SK-N-SH treated with all-trans-retinoic acid at 6 μM for 48 hours (cell line): Measurements from ENCODE around the gene MCHR2.

Experiments used
- ATAC-seq: fragments of 200-7000 bp; cut with Tn5 transposase; 3 replicates; pipeline ENCODE4 v1.9.1; 2020; ENCODE audit warnings: mild to moderate bottlenecking, moderate library complexity
- ARNTL ChIP-seq: fragments of 450-650 bp; formaldehyde crosslinking; IDR thresholded peaks from 2 replicates; pipeline ENCODE4 v1.5.0; 2020; ENCODE audit warnings: low read depth, mild to moderate bottlenecking, moderate library complexity, borderline replicate concordance
- BACH2 ChIP-seq: fragments of 250-450 bp; sonication (Bioruptor Pico); IDR thresholded peaks from 2 replicates; pipeline ENCODE4 v1.9.0; 2021; ENCODE audit warnings: mild to moderate bottlenecking, borderline replicate concordance
- CREB5 ChIP-seq: fragments of 250-450 bp; sonication (Bioruptor Pico); IDR thresholded peaks from 2 replicates; pipeline ENCODE4 v1.5.1; 2020; ENCODE audit warnings: low read depth, mild to moderate bottlenecking, moderate library complexity
- CSDC2 ChIP-seq: fragments of 250-450 bp; sonication (Bioruptor Pico); IDR thresholded peaks from 2 replicates; pipeline ENCODE4 v1.5.0; 2020; ENCODE audit warnings: mild to moderate bottlenecking, moderate library complexity
- CSRNP3 ChIP-seq: fragments of 250-450 bp; sonication (Bioruptor Pico); IDR thresholded peaks from 2 replicates; pipeline ENCODE4 v1.5.1; 2021; ENCODE audit warnings: mild to moderate bottlenecking, moderate library complexity
- ESRRG ChIP-seq: fragments of 250-450 bp; sonication (Bioruptor Pico); IDR thresholded peaks from 2 replicates; pipeline ENCODE4 v1.6.1; 2021; ENCODE audit warnings: mild to moderate bottlenecking
- GLIS3 ChIP-seq: fragments of 250-450 bp; sonication (Bioruptor Pico); IDR thresholded peaks from 2 replicates; pipeline ENCODE4 v1.5.0; 2020; ENCODE audit warnings: mild to moderate bottlenecking, moderate library complexity
- ISL1 ChIP-seq: fragments of 250-450 bp; sonication (Bioruptor Pico); IDR thresholded peaks from 2 replicates; pipeline ENCODE4 v2.1.2; 2022; ENCODE audit warnings: mild to moderate bottlenecking, moderate library complexity
- OSR1 ChIP-seq: fragments of 250-450 bp; sonication (Bioruptor Pico); IDR thresholded peaks from 2 replicates; pipeline ENCODE4 v1.8.0; 2022; ENCODE audit warnings: moderate library complexity, mild to moderate bottlenecking, inconsistent platforms
- PATZ1 ChIP-seq: fragments of 250-450 bp; sonication (Bioruptor Pico); IDR thresholded peaks from 2 replicates; pipeline ENCODE4 v1.8.0; 2020; ENCODE audit warnings: mild to moderate bottlenecking, moderate library complexity, borderline replicate concordance
- POU6F1 ChIP-seq: fragments of 250-450 bp; sonication (Bioruptor Pico); IDR thresholded peaks from 2 replicates; pipeline ENCODE4 v1.8.0; 2021; ENCODE audit warnings: low read depth, mild to moderate bottlenecking, moderate library complexity, borderline replicate concordance
- PPARA ChIP-seq: fragments of 250-450 bp; sonication (Bioruptor Pico); IDR thresholded peaks from 2 replicates; pipeline ENCODE4 v1.5.0; 2020; ENCODE audit warnings: mild to moderate bottlenecking, borderline replicate concordance
- RARB ChIP-seq: fragments of 250-450 bp; sonication (Bioruptor Pico); IDR thresholded peaks from 2 replicates; pipeline ENCODE4 v1.8.0; 2021; ENCODE audit warnings: mild to moderate bottlenecking, moderate library complexity
- TCF4 ChIP-seq: fragments of 250-450 bp; sonication (Bioruptor Pico); IDR thresholded peaks from 2 replicates; pipeline ENCODE4 v1.8.0; 2021; ENCODE audit warnings: mild to moderate bottlenecking, moderate library complexity, borderline replicate concordance
- TSHZ2 ChIP-seq: fragments of 250-450 bp; sonication (Bioruptor Pico); IDR thresholded peaks from 2 replicates; pipeline ENCODE4 v1.5.0; 2020; ENCODE audit warnings: mild to moderate bottlenecking, moderate library complexity
- ZC3H10 ChIP-seq: fragments of 250-450 bp; sonication (Bioruptor Pico); IDR thresholded peaks from 2 replicates; pipeline ENCODE4 v1.5.1; 2021; ENCODE audit warnings: mild to moderate bottlenecking, moderate library complexity
- ZFP3 ChIP-seq: fragments of 250-450 bp; sonication (Bioruptor Pico); IDR thresholded peaks from 2 replicates; pipeline ENCODE4 v1.5.0; 2020; ENCODE audit warnings: mild to moderate bottlenecking, moderate library complexity
- ZFP30 ChIP-seq: fragments of 450-650 bp; formaldehyde crosslinking; IDR thresholded peaks from 2 replicates; pipeline ENCODE4 v1.5.0; 2022; ENCODE audit warnings: mild to moderate bottlenecking, moderate library complexity
- ZNF565 ChIP-seq: fragments of 450-650 bp; formaldehyde crosslinking; conservative IDR thresholded peaks from 2 replicates; pipeline ENCODE4 v1.5.0; 2020; ENCODE audit warnings: low read depth, mild to moderate bottlenecking, moderate library complexity
- ZNF70 ChIP-seq: fragments of 450-650 bp; formaldehyde crosslinking; IDR thresholded peaks from 2 replicates; pipeline ENCODE4 v1.5.0; 2020; ENCODE audit warnings: mild to moderate bottlenecking, moderate library complexity
- ZNF8 ChIP-seq: fragments of 450-650 bp; formaldehyde crosslinking; IDR thresholded peaks from 2 replicates; pipeline ENCODE4 v1.5.0; 2020; ENCODE audit warnings: mild to moderate bottlenecking, moderate library complexity

Gene MCHR2

GRCh38 chr6:99997141-99997540 lies 3.1 kb upstream of the MCHR2 start:
- no peak for TF ChIP-seq POU6F1 (CRISPR knock-in tag)
- no peak for TF ChIP-seq ZNF70
- TF ChIP-seq ZC3H10 (CRISPR knock-in tag): no peak
- no peak for TF ChIP-seq CSDC2 (CRISPR knock-in tag)
- TF ChIP-seq ZNF565 (CRISPR knock-in tag): no peak
- no peak for TF ChIP-seq GLIS3
- no peak for TF ChIP-seq CREB5 (CRISPR knock-in tag)
- TF ChIP-seq RARB (CRISPR knock-in tag): no peak
- no peak for ATAC-seq

GRCh38 chr6:99995916-99996315 lies 1.9 kb upstream of the MCHR2 start:
- ATAC-seq: no peak
- no peak for TF ChIP-seq PATZ1 (CRISPR knock-in tag)
- no peak for TF ChIP-seq GLIS3
- TF ChIP-seq POU6F1 (CRISPR knock-in tag): no peak
- no peak for TF ChIP-seq ZFP3 (CRISPR knock-in tag)
- TF ChIP-seq TCF4 (CRISPR knock-in tag): no peak
- no peak for TF ChIP-seq ZFP30 (CRISPR knock-in tag)
- TF ChIP-seq RARB (CRISPR knock-in tag): no peak
- no peak for TF ChIP-seq ARNTL (CRISPR knock-in tag)
- TF ChIP-seq BACH2 (CRISPR knock-in tag): no peak
- TF ChIP-seq ESRRG (CRISPR knock-in tag): no peak
- no peak for TF ChIP-seq OSR1 (CRISPR knock-in tag)
- no peak for TF ChIP-seq ZNF565 (CRISPR knock-in tag)
- TF ChIP-seq CSRNP3 (CRISPR knock-in tag): no peak
- no peak for TF ChIP-seq ZNF8 (CRISPR knock-in tag)
- TF ChIP-seq CREB5 (CRISPR knock-in tag): no peak
- no peak for TF ChIP-seq ZNF70
- TF ChIP-seq ISL1: no peak

- TF ChIP-seq ARNTL (CRISPR knock-in tag) (no peak), TSHZ2 (CRISPR knock-in tag) (no peak), ZFP3 (CRISPR knock-in tag) (no peak), CSRNP3 (CRISPR knock-in tag) (no peak), ZNF565 (CRISPR knock-in tag) (no peak), BACH2 (CRISPR knock-in tag) (no peak), PPARA (CRISPR knock-in tag) (no peak), CREB5 (CRISPR knock-in tag) (no peak), ZNF70 (no peak)
- no peak for ATAC-seq
These were observed 884 bp downstream of the MCHR2 start for GRCh38 chr6:99993146-99993532.
